ENCODE results near the gene GPANK1.

The GPANK1 gene

DNA sequence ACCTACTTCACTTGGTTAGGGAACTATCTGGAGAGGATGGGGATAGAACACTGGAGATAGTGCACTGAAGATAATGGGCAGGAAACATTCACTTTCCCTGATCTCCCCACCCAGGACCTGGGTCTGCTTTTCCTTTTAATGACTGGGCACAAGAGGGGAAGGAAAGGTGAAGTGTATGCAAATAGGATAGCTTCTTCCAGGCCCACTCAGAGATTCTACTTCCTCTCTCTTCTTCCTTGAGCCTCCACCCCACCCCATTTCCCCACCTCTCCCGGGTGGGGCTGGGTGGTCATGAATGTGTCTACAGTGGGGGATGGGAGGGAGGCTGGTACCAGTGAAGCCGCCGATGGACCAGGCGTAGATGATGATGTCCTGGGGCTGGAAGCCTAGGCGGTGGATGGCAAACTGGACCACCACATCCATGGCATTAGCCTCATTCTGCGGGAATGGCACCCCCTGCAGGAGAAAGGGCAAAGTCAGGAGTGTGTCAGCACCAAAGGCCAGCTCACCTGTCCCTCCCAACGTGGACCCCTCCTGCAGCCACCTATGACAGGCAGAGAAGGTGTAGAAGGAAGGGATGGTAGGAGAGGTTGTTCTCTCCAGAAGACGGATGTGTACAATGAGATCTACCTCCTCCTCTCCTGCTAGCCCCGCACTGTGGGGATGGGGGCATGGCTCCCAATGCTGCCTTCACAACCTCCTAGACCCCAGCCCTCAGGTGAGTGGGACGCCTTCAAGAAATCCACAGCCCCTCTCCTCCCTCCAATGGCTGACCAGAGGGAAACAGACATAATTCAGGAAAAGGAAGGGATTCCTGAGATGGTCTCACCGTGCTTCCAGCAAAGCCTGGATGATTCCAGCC lies 24.7 kb upstream of the GPANK1 start:
- Histone ChIP-seq H3K27me3 (ENCODE audit: low read length) (no peaks in the 10 kb centered on the region), H3K36me3 (ENCODE audit: low read length) (no peaks in the 10 kb centered on the region), H3K9me3 (ENCODE audit: insufficient read depth, low read length) (no peaks in the 10 kb centered on the region), H3K4me3 (ENCODE audit: insufficient read depth, low read length, poor library complexity, severe bottlenecking) (no peak overlapping the region), H3F3A (ENCODE audit: insufficient read depth) (no peaks in the 10 kb centered on the region), H3K27ac (ENCODE audit: low read depth, low read length) (no peak overlapping the region), H2AFZ (ENCODE audit: low read depth, low read length, severe bottlenecking) (no peak overlapping the region), H3K9ac (ENCODE audit: low read length) (no peak overlapping the region), H3K79me2 (ENCODE audit: insufficient read depth, low read length) (no peaks in the 10 kb centered on the region), H3K9me2 (replicated peaks; ENCODE audit: insufficient read depth, low read length) (no peaks in the 10 kb centered on the region), H4K20me1 (ENCODE audit: low read depth, low read length) (no peaks in the 10 kb centered on the region), H3K4me2 (ENCODE audit: low read depth, low read length, poor library complexity, severe bottlenecking) (no peak overlapping the region)
- TF ChIP-seq EZH2phosphoT487 (conservative IDR thresholded peaks at IDR 0.05; ENCODE audit: low read length): no peak
- TF ChIP-seq, protein P1, sequence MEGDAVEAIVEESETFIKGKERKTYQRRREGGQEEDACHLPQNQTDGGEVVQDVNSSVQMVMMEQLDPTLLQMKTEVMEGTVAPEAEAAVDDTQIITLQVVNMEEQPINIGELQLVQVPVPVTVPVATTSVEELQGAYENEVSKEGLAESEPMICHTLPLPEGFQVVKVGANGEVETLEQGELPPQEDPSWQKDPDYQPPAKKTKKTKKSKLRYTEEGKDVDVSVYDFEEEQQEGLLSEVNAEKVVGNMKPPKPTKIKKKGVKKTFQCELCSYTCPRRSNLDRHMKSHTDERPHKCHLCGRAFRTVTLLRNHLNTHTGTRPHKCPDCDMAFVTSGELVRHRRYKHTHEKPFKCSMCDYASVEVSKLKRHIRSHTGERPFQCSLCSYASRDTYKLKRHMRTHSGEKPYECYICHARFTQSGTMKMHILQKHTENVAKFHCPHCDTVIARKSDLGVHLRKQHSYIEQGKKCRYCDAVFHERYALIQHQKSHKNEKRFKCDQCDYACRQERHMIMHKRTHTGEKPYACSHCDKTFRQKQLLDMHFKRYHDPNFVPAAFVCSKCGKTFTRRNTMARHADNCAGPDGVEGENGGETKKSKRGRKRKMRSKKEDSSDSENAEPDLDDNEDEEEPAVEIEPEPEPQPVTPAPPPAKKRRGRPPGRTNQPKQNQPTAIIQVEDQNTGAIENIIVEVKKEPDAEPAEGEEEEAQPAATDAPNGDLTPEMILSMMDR (IDR thresholded peaks at IDR 0.05; ENCODE audit: insufficient read depth, low read length, poor library complexity, severe bottlenecking): peak; percentile 71

DNA sequence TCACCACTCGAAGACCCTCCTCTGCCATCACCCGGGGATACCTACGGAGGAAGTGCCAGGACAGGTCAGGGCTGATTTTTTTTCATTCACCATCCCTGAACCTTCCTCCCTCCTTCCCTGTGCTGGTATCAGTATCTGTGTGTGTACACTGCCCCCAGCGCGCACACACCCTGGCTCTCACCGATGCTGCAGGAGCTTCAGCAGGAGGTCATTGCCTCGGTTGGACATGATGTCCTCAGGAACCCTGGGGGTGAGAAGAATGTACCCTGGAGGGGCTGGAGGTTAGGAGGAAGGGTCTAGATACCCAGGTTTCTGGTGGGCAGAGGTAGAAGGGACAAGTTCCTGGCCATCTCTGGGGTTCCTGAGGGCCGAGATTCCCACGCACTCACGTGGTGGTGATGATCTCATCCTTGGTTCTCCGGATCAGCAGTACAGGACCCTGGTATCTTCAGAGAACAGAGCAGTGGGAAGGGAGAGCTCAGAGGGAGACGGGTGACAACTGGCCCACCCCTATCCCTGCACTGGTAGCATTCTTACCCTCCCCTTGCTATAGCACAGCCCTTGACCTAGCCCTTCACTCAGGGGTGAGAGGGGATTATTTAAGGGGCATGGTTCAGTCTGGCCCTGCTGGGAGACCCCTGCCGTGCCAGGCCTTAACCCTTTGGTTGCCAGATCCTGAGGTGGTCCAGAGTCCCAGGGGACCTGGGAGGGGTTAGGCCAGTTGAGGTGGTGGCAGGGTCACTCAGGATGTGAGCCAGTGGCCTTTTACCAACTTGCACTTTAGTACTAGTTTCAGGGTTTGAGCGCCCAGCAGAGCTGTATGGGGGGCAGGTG lies 23.3 kb upstream of the GPANK1 start:
- TF ChIP-seq, protein P1 (IDR thresholded peaks at IDR 0.05; ENCODE audit: insufficient read depth, low read length, poor library complexity, severe bottlenecking): no peak
- TF ChIP-seq EZH2phosphoT487 (conservative IDR thresholded peaks at IDR 0.05; ENCODE audit: low read length): no peak
- no peak overlapping the region for H2AFZ ChIP-seq (ENCODE audit: low read depth, low read length, severe bottlenecking)
- H3K4me3 ChIP-seq (ENCODE audit: insufficient read depth, low read length, poor library complexity, severe bottlenecking): no peak overlapping the region
- no peaks in the 10 kb centered on the region for H3F3A ChIP-seq (ENCODE audit: insufficient read depth)
- no peak overlapping the region for H3K4me2 ChIP-seq (ENCODE audit: low read depth, low read length, poor library complexity, severe bottlenecking)
- H4K20me1 ChIP-seq (ENCODE audit: low read depth, low read length): no peaks in the 10 kb centered on the region
- H3K9me2 ChIP-seq (replicated peaks; ENCODE audit: insufficient read depth, low read length): no peaks in the 10 kb centered on the region
- H3K27me3 ChIP-seq (ENCODE audit: low read length): no peaks in the 10 kb centered on the region
- H3K9ac ChIP-seq (ENCODE audit: low read length): no peak overlapping the region
- no peaks in the 10 kb centered on the region for H3K9me3 ChIP-seq (ENCODE audit: insufficient read depth, low read length)
- no peak overlapping the region for H3K27ac ChIP-seq (ENCODE audit: low read depth, low read length)
- H3K36me3 ChIP-seq (ENCODE audit: low read length): no peaks in the 10 kb centered on the region
- no peaks in the 10 kb centered on the region for H3K79me2 ChIP-seq (ENCODE audit: insufficient read depth, low read length)

DNA sequence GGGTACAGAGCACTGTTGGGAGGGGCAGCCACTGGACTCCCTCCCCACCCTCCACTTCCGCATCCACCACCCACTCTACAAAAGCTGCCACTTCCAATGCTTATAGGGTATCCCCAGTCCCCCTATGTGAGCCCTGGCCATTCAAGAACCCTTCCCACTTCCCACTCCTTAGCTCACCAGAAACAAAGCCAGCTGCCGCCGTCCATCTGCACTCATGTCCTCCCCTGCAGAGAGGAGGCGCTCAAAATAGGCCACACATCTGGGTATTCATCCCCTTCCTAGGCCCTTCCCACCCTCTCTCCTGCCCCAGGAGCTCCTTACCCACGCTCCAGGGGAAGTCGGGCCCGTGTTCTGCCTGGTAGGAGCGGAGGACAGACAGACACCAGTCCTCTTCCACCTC lies 22.5 kb upstream of the GPANK1 start:
- no peak overlapping the region for H3K4me3 ChIP-seq (ENCODE audit: insufficient read depth, low read length, poor library complexity, severe bottlenecking)
- H3F3A ChIP-seq (ENCODE audit: insufficient read depth): no peaks in the 10 kb centered on the region
- H3K79me2 ChIP-seq (ENCODE audit: insufficient read depth, low read length): no peaks in the 10 kb centered on the region
- no peak overlapping the region for H2AFZ ChIP-seq (ENCODE audit: low read depth, low read length, severe bottlenecking)
- H3K27ac ChIP-seq (ENCODE audit: low read depth, low read length): no peak overlapping the region
- TF ChIP-seq, protein P1 (IDR thresholded peaks at IDR 0.05; ENCODE audit: insufficient read depth, low read length, poor library complexity, severe bottlenecking): no peak
- no peak for TF ChIP-seq EZH2phosphoT487 (conservative IDR thresholded peaks at IDR 0.05; ENCODE audit: low read length)
- H3K4me2 ChIP-seq (ENCODE audit: low read depth, low read length, poor library complexity, severe bottlenecking): no peak overlapping the region
- H3K27me3 ChIP-seq (ENCODE audit: low read length): no peaks in the 10 kb centered on the region
- H3K9ac ChIP-seq (ENCODE audit: low read length): no peak overlapping the region
- H3K9me2 ChIP-seq (replicated peaks; ENCODE audit: insufficient read depth, low read length): no peaks in the 10 kb centered on the region
- H3K36me3 ChIP-seq (ENCODE audit: low read length): no peaks in the 10 kb centered on the region
- H4K20me1 ChIP-seq (ENCODE audit: low read depth, low read length): no peaks in the 10 kb centered on the region
- H3K9me3 ChIP-seq (ENCODE audit: insufficient read depth, low read length): no peaks in the 10 kb centered on the region
